HCT116 (cell line): ENCODE data around the gene TNPO1. TPM values are rescaled to one million over a fixed set of nuclear protein-coding genes. Genes with fewer than 3 reads are reported as not detected.

Experiments
- ATAC-seq: fragments of 200-7000 bp; cut with Tn5 transposase; 2 replicates; pipeline ENCODE4 v1.9.1; 2020; ENCODE audit warnings: mild to moderate bottlenecking, moderate library complexity
- BruUV-seq: library from RNA; stranded (reverse); fragments of 400-500 nt; replicated peaks from 2 replicates; lab custom pipeline; 2021; lab: Mats Ljungman, UMichigan
- CTCF ChIA-PET: fragments of 300-600 bp; sonication (Branson Sonifier 250); formaldehyde crosslinking; loops from one replicate; lab custom pipeline; 2021; ENCODE audit warnings: antibody characterized with exemption; lab: Charles Lee
- POLR2A ChIA-PET: fragments of 300-600, 350-600 bp; sonication (Branson Sonifier 250); formaldehyde crosslinking; loops from one replicate; lab custom pipeline; 2021; ENCODE audit warnings: antibody characterized with exemption; lab: Charles Lee
- RAD21 ChIA-PET, 2 experiments: fragments of 300-600 bp; sonication (Branson Sonifier 250); formaldehyde crosslinking; loops; one replicate each; lab custom pipeline; 2023; ENCODE audit warnings: low total read pairs in 2 of 2; ENCODE audit not compliant: uncharacterized antibody in 2 of 2, unreplicated experiment in 2 of 2, low non-redundant PET in 1 of 2; lab: Charles Lee
- DNase-seq: peaks from one replicate; pipeline ENCODE4 v3.0.0-alpha.2; 2010; ENCODE audit warnings: low read depth, low spot score
- H2AFZ ChIP-seq: fragments of 200-600 bp; shearing (Covaris generic), sonication (generic); 2 replicates; pipeline ENCODE4 v1.6.1; 2017; ENCODE audit warnings: low read depth, mixed run types, mixed read lengths, antibody characterized with exemption, low read length; ENCODE audit not compliant: poor library complexity, severe bottlenecking
- H3K27ac ChIP-seq: 2 replicates; pipeline ENCODE4 v1.5.1; 2012; ENCODE audit warnings: low read depth, low read length
- H3K27me3 ChIP-seq: fragments of 200-600 bp; sonication (generic); 2 replicates; pipeline ENCODE4 v1.6.1; 2016; ENCODE audit warnings: mixed run types, low read length, mixed read lengths; ENCODE audit not compliant: insufficient read depth
- H3K36me3 ChIP-seq, 2 experiments: fragments of 200-500 bp in 1 of 2; fragments of 200-600 bp in 1 of 2; sonication (Bioruptor generic) in 1 of 2; sonication (generic) in 1 of 2; 2 replicates each; pipeline versions ENCODE4 v1.5.1 to v1.6.1; 2014 to 2016; ENCODE audit warnings: low read length in 2 of 2, inconsistent platforms in 1 of 2, mixed read lengths in 1 of 2, mixed run types in 1 of 2; ENCODE audit not compliant: insufficient read depth in 2 of 2, control insufficient read depth in 1 of 2
- H3K4me1 ChIP-seq, 2 experiments: fragments of 200-600 bp in 1 of 2; sonication (generic) in 1 of 2; 2 replicates each; pipeline versions ENCODE4 v1.5.1 to v1.6.1; 2012 to 2017; ENCODE audit warnings: low read length in 2 of 2, inconsistent platforms in 1 of 2, mild to moderate bottlenecking in 1 of 2, mixed read lengths in 1 of 2, mixed run types in 1 of 2, moderate library complexity in 1 of 2; ENCODE audit not compliant: insufficient read depth in 2 of 2, control insufficient read depth in 1 of 2
- H3K4me2 ChIP-seq: fragments of 200-600 bp; sonication (generic); 2 replicates; pipeline ENCODE4 v1.6.1; 2017; ENCODE audit warnings: mixed run types, low read length, mixed read lengths
- H3K4me3 ChIP-seq, 2 experiments: fragments of 200-600 bp in 1 of 2; sonication (generic) in 1 of 2; replicated peaks in 1 of 2; 2 replicates each; pipeline ENCODE4 v1.5.1; 2011 to 2016; ENCODE audit warnings: low read length in 2 of 2, control low read depth in 1 of 2, low read depth in 1 of 2, mild to moderate bottlenecking in 1 of 2, mixed read lengths in 1 of 2, mixed run types in 1 of 2
- H3K79me2 ChIP-seq: fragments of 200-600 bp; sonication (generic); 2 replicates; pipeline ENCODE4 v1.6.1; 2017; ENCODE audit warnings: mild to moderate bottlenecking, mixed run types, low read length, moderate library complexity, mixed read lengths; ENCODE audit not compliant: insufficient read depth
- H3K9ac ChIP-seq: fragments of 200-600 bp; sonication (generic); 2 replicates; pipeline ENCODE4 v1.6.1; 2016; ENCODE audit warnings: low read length, mixed read lengths
- H3K9me2 ChIP-seq: fragments of 200-600 bp; sonication (generic), shearing (Covaris generic); 2 replicates; pipeline ENCODE4 v1.6.1; 2017; ENCODE audit warnings: mixed run types, mild to moderate bottlenecking, moderate library complexity; ENCODE audit not compliant: insufficient read depth
- H3K9me3 ChIP-seq, 2 experiments: fragments of 200-500 bp in 1 of 2; fragments of 200-600 bp in 1 of 2; sonication (Bioruptor generic) in 1 of 2; sonication (generic) in 1 of 2; 2 replicates each; pipeline ENCODE4 v1.6.1; 2014 to 2017; ENCODE audit warnings: low read length in 2 of 2, mixed read lengths in 2 of 2, inconsistent platforms in 1 of 2, low read depth in 1 of 2, mild to moderate bottlenecking in 1 of 2, mixed run types in 1 of 2, moderate library complexity in 1 of 2; ENCODE audit not compliant: control insufficient read depth in 1 of 2, insufficient read depth in 1 of 2
- H4K20me1 ChIP-seq: fragments of 200-600 bp; sonication (generic), shearing (Covaris generic); 2 replicates; pipeline ENCODE4 v1.6.1; 2017; ENCODE audit warnings: mixed run types, mild to moderate bottlenecking, moderate library complexity; ENCODE audit not compliant: insufficient read depth
- CEBPB ChIP-seq: IDR thresholded peaks from 2 replicates; pipeline ENCODE4 v1.6.1; 2012; ENCODE audit warnings: low read depth
- ELF1 ChIP-seq: IDR thresholded peaks from 2 replicates; pipeline ENCODE4 v1.6.1; 2012; ENCODE audit warnings: low read depth, borderline replicate concordance
- EZH2 ChIP-seq: fragments of 200-600 bp; sonication (generic); IDR thresholded peaks from 2 replicates; pipeline ENCODE4 v1.6.1; 2017; ENCODE audit warnings: antibody characterized with exemption, mixed run types
- POLR2A ChIP-seq: IDR thresholded peaks from 2 replicates; pipeline ENCODE4 v1.7.0; 2011; ENCODE audit warnings: borderline replicate concordance; ENCODE audit not compliant: insufficient read depth, insufficient read length; ENCODE audit errors: extremely low read depth
- POLR2AphosphoS5 ChIP-seq: IDR thresholded peaks from 2 replicates; pipeline ENCODE4 v1.6.1; 2011; ENCODE audit warnings: mild to moderate bottlenecking, low read depth, low read length, moderate library complexity
- SIN3A ChIP-seq: IDR thresholded peaks from 2 replicates; pipeline ENCODE4 v1.6.1; 2012; ENCODE audit warnings: low read depth
- TCF7L2 ChIP-seq: IDR thresholded peaks from 2 replicates; pipeline ENCODE4 v1.7.0; 2011; ENCODE audit warnings: borderline replicate concordance, inconsistent platforms; ENCODE audit not compliant: insufficient read depth, insufficient read length; ENCODE audit errors: extremely low read depth
- intact Hi-C: fragments of 100-400 bp; cut with micrococcal nuclease; formaldehyde crosslinking; loops from 2 replicates; pipeline ENCODE4 v1.10.0; 2022
- total RNA-seq: library from RNA; stranded (reverse); gene quantifications from one replicate; pipeline ENCODE4 v1.2.1, GENCODE V29; 2021; ENCODE audit not compliant: unreplicated experiment
- TF ChIP-seq, protein P1 (sequence below): IDR thresholded peaks from 2 replicates; pipeline ENCODE4 v1.6.1; 2012; ENCODE audit warnings: low read depth
- TF ChIP-seq, protein P2 (sequence below): IDR thresholded peaks from 2 replicates; pipeline ENCODE4 v1.6.1; 2011; ENCODE audit warnings: mild to moderate bottlenecking, low read length, moderate library complexity; ENCODE audit not compliant: insufficient replicate concordance; ENCODE audit errors: extremely low read depth
- TF ChIP-seq, protein P3 (sequence below), 3 experiments: fragments of 200-600 bp in 1 of 3; sonication (generic) in 1 of 3; IDR thresholded peaks in 2 of 3; conservative IDR thresholded peaks in 1 of 3; 2 replicates each; pipeline ENCODE4 v1.5.1; 2012 to 2017; ENCODE audit warnings: low read depth in 2 of 3, low read length in 2 of 3, antibody characterized with exemption in 1 of 3, borderline replicate concordance in 1 of 3, control low read depth in 1 of 3, mild to moderate bottlenecking in 1 of 3, mixed read lengths in 1 of 3, mixed run types in 1 of 3, moderate library complexity in 1 of 3; ENCODE audit not compliant: insufficient read depth in 1 of 3

Gene TNPO1
- total RNA-seq, 1 experiment from 2014 or later = 104 TPM

DNA sequence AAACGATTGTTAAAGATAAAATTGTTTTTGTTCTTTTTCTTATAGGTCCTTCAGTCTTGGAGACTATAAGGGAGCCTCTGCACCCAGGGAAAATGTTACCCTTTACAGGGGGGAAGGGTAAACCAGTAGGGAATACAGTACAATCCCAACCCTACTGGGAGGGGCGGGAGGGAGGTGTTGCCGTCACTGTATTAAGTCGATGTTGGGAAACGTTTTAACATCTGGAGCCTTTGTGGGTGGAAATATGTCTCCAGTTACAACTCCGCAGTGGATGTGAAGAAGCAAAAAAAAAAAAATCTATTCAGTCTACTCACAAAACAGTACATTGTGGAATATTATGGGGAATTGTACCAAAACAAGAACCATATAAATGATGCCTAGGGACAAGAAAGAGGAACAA is 92.2 kb downstream of the TNPO1 start:
- H3K27me3 ChIP-seq = no peaks in the 10 kb centered on the region
- no peaks in the 10 kb centered on the region for H4K20me1 ChIP-seq
- no peak overlapping the region for H3K27ac ChIP-seq
- peaks cover 32 to 33% of the 10 kb centered on the region in 2 experiments for H3K36me3 ChIP-seq
- no peaks in the 10 kb centered on the region for H3K9me3 ChIP-seq
- BruUV-seq = TSS peak; percentile 21
- H3K4me3 ChIP-seq = no peak overlapping the region
- ChIA-PET POLR2A (interaction anchor here (0.7 kb wide), 1 partner anchor 287 kb away, joined by 3 read pairs; no protein-coding TSS in a partner anchor), RAD21 (no interaction called here), CTCF (no interaction called here)
- TF ChIP-seq, protein P1, sequence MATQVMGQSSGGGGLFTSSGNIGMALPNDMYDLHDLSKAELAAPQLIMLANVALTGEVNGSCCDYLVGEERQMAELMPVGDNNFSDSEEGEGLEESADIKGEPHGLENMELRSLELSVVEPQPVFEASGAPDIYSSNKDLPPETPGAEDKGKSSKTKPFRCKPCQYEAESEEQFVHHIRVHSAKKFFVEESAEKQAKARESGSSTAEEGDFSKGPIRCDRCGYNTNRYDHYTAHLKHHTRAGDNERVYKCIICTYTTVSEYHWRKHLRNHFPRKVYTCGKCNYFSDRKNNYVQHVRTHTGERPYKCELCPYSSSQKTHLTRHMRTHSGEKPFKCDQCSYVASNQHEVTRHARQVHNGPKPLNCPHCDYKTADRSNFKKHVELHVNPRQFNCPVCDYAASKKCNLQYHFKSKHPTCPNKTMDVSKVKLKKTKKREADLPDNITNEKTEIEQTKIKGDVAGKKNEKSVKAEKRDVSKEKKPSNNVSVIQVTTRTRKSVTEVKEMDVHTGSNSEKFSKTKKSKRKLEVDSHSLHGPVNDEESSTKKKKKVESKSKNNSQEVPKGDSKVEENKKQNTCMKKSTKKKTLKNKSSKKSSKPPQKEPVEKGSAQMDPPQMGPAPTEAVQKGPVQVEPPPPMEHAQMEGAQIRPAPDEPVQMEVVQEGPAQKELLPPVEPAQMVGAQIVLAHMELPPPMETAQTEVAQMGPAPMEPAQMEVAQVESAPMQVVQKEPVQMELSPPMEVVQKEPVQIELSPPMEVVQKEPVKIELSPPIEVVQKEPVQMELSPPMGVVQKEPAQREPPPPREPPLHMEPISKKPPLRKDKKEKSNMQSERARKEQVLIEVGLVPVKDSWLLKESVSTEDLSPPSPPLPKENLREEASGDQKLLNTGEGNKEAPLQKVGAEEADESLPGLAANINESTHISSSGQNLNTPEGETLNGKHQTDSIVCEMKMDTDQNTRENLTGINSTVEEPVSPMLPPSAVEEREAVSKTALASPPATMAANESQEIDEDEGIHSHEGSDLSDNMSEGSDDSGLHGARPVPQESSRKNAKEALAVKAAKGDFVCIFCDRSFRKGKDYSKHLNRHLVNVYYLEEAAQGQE = no peak
- TF ChIP-seq TCF7L2 (no peak), SIN3A (no peak), ELF1 (no peak), POLR2A (no peak), CEBPB (no peak), POLR2AphosphoS5 (no peak), EZH2 (no peak)
- TF ChIP-seq, protein P2, sequence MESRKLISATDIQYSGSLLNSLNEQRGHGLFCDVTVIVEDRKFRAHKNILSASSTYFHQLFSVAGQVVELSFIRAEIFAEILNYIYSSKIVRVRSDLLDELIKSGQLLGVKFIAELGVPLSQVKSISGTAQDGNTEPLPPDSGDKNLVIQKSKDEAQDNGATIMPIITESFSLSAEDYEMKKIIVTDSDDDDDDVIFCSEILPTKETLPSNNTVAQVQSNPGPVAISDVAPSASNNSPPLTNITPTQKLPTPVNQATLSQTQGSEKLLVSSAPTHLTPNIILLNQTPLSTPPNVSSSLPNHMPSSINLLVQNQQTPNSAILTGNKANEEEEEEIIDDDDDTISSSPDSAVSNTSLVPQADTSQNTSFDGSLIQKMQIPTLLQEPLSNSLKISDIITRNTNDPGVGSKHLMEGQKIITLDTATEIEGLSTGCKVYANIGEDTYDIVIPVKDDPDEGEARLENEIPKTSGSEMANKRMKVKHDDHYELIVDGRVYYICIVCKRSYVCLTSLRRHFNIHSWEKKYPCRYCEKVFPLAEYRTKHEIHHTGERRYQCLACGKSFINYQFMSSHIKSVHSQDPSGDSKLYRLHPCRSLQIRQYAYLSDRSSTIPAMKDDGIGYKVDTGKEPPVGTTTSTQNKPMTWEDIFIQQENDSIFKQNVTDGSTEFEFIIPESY = no peak
- TF ChIP-seq, protein P3, sequence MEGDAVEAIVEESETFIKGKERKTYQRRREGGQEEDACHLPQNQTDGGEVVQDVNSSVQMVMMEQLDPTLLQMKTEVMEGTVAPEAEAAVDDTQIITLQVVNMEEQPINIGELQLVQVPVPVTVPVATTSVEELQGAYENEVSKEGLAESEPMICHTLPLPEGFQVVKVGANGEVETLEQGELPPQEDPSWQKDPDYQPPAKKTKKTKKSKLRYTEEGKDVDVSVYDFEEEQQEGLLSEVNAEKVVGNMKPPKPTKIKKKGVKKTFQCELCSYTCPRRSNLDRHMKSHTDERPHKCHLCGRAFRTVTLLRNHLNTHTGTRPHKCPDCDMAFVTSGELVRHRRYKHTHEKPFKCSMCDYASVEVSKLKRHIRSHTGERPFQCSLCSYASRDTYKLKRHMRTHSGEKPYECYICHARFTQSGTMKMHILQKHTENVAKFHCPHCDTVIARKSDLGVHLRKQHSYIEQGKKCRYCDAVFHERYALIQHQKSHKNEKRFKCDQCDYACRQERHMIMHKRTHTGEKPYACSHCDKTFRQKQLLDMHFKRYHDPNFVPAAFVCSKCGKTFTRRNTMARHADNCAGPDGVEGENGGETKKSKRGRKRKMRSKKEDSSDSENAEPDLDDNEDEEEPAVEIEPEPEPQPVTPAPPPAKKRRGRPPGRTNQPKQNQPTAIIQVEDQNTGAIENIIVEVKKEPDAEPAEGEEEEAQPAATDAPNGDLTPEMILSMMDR (IDR thresholded peaks at IDR 0.05 in 2 of 3, conservative IDR thresholded peaks at IDR 0.05 in 1 of 3; ENCODE audit: borderline replicate concordance in 1 of 3, insufficient read depth in 1 of 3, low read depth in 2 of 3, low read length in 2 of 3) = no peak
- DNase-seq (no peak), ATAC-seq (no peak)
- H3K79me2 ChIP-seq = no peaks in the 10 kb centered on the region; the same call in 1 of the 2 replicates
- no peak overlapping the region for H2AFZ ChIP-seq
- no peaks in the 10 kb centered on the region for H3K9me2 ChIP-seq
- no peak overlapping the region for H3K9ac ChIP-seq
- H3K4me1 ChIP-seq = no peaks in the 10 kb centered on the region
- no peak overlapping the region for H3K4me2 ChIP-seq
- intact Hi-C loops = no loop called here
